SIG-M5 treated with dmso at 0.1 percent for 504 hours (cell line): Measurements from ENCODE around the gene TCF7L1.

Experiments used
- DNase-seq: peaks from one replicate; lab custom pipeline; 2025; ENCODE audit not compliant: unreplicated experiment; lab: John Stamatoyannopoulos, UW

Gene TCF7L1

GRCh38 chr2:85273738-85274731 lies 140.8 kb downstream of the TCF7L1 start:
- DNase-seq = no peak

GRCh38 chr2:85275984-85276540 lies 142.9 kb downstream of the TCF7L1 start:
- DNase-seq = no peak

GRCh38 chr2:85276571-85277118 lies 143.5 kb downstream of the TCF7L1 start:
- DNase-seq = no peak

GRCh38 chr2:85277416-85278158 lies 144.4 kb downstream of the TCF7L1 start:
- DNase-seq = no peak

GRCh38 chr2:85278361-85278760 lies 145.2 kb downstream of the TCF7L1 start:
- DNase-seq = no peak

GRCh38 chr2:85281553-85281952 lies 148.4 kb downstream of the TCF7L1 start:
- DNase-seq = no peak

DNA sequence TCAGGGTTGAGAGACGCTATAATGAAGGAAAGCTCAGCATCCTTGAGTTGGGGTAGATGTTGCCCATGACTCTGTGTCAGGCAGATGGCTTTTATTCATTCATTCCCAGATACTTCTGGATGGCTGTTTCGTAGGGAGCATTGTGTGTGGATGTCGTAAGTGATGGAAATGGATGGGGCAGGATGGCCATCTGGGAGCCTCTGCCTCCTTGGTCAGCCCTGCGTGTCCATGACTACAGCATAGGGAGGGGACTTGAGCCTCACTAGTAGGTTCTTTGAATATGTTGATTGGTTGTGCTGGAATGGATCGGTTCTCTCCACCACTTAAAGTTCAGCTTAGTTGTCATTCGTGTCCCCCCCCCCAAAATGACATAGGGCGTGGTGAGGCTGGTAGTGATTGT lies 149.7 kb downstream of the TCF7L1 start:
- no peak for DNase-seq

DNA sequence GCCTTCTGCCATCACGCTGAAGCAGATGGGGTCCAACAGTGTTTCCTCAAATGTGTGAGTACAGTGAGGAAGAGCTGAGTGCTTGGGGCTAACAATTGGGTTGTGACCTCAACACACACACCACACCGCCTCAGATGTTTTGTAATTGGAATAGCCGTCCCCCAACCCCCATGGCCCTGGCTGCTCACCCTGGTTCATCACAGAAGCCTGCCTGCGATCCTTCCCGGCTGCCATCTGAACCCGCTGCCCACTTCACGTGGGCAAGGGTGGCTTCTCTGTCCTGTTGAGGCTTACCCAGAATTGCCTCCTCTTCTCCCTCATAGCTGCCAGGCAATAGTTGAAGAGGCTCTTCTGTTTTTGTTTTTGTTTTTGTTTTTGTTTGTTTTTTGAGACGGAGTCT lies 150.4 kb downstream of the TCF7L1 start:
- DNase-seq = no peak

- DNase-seq = no peak
Measured at GRCh38 chr2:85286918-85287317, 153.7 kb downstream of the TCF7L1 start.

GRCh38 chr2:85287721-85288120 lies 154.5 kb downstream of the TCF7L1 start:
- no peak for DNase-seq

- no peak for DNase-seq
Measured at GRCh38 chr2:85288244-85288725, 155.1 kb downstream of the TCF7L1 start.

GRCh38 chr2:85291425-85292023 lies 158.3 kb downstream of the TCF7L1 start:
- DNase-seq = no peak

GRCh38 chr2:85302121-85302520 lies 168.9 kb downstream of the TCF7L1 start:
- DNase-seq = no peak

GRCh38 chr2:85303780-85304531 lies 170.8 kb downstream of the TCF7L1 start:
- no peak for DNase-seq

DNA sequence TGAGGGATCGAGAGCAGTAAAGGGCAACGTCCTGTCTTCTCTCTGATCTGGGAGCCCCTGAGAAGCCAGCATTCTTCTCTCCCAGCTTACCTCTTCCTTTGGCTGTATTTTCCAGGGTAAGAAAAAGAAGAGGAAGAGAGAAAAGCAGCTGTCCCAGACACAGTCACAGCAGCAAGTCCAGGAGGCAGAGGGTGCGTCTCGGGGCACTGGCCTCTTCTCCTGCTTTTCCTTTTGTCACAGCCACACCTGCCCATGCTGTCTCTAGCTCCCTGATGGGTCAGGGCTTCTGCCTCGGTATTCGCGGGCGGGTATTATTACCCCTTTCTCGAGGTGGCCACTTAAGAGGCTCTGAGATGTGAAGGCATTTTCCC lies 174.3 kb downstream of the TCF7L1 start:
- no peak for DNase-seq

DNA sequence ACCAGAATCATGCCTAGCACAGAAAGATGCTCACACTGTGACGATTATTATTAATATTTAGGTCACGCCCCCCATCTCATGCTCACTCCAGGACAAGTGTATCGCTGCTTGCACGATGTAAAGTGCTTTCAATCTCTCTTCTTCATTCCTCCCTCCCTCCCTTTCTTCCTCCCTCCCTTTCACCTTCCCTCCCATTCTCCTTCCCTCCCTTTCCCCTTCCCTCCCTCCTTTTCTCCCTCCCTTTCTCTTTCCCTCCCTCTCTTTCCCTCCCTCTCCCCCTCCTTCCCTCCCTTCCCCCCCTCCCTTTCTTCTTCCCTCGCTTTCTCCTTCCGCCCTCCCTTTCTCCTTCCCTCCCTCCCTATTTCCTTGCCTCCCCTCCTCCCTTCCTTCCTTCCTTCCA lies 175.0 kb downstream of the TCF7L1 start:
- DNase-seq = no peak

GRCh38 chr2:85308896-85309555 lies 175.8 kb downstream of the TCF7L1 start:
- no peak for DNase-seq

GRCh38 chr2:85309699-85310321 lies 176.6 kb downstream of the TCF7L1 start:
- peak; percentile 48 for DNase-seq

GRCh38 chr2:85310330-85310729 lies 177.1 kb downstream of the TCF7L1 start:
- DNase-seq = no peak
